GM13976 (cell line): ENCODE measurements around the gene PRSS50.

Source experiments
- DNase-seq: peaks from one replicate; pipeline ENCODE4 v3.0.0; 2012; ENCODE audit warnings: low spot score
- CTCF ChIP-seq: IDR thresholded peaks from 2 replicates; pipeline ENCODE4 v1.5.1; 2012; ENCODE audit warnings: borderline replicate concordance, mild to moderate bottlenecking; ENCODE audit not compliant: insufficient read depth; ENCODE audit errors: extremely low read depth, missing control alignments, control extremely low read depth
- in situ Hi-C: fragments of 300-500 bp; cut with MboI; formaldehyde crosslinking; loops from one replicate; pipeline ENCODE4 v1.12.0; 2022; ENCODE audit warnings: low sequenced_read_pairs, mixed read lengths, inconsistent platforms; ENCODE audit not compliant: unreplicated experiment

PRSS50 gene

GRCh38 chr3:46736006-46736872 is 18.6 kb upstream of the PRSS50 start:
- no peak for DNase-seq
- in situ Hi-C loops: no loop called here
- TF ChIP-seq CTCF: no peak

GRCh38 chr3:46734773-46735172 is 17.1 kb upstream of the PRSS50 start:
- no peak for TF ChIP-seq CTCF
- in situ Hi-C loops: no loop called here
- no peak for DNase-seq

GRCh38 chr3:46733026-46733800 is 15.5 kb upstream of the PRSS50 start:
- in situ Hi-C loops: no loop called here
- no peak for TF ChIP-seq CTCF
- no peak for DNase-seq

GRCh38 chr3:46731795-46732194 is 14.1 kb upstream of the PRSS50 start:
- TF ChIP-seq CTCF: no peak
- no peak for DNase-seq
- in situ Hi-C loops: no loop called here

GRCh38 chr3:46730819-46731218 is 13.2 kb upstream of the PRSS50 start:
- in situ Hi-C loops: no loop called here
- TF ChIP-seq CTCF: no peak
- no peak for DNase-seq

- no peak for DNase-seq
- no peak for TF ChIP-seq CTCF
- in situ Hi-C loops: no loop called here
Measured at GRCh38 chr3:46729038-46729437, 11.4 kb upstream of the PRSS50 start.
